Natural killer cell (primary cell): ENCODE measurements around the gene RSPO1. TPM values are rescaled to one million over a fixed set of nuclear protein-coding genes. Genes with fewer than 3 reads are reported as not detected.

ENCODE experiments used
- total RNA-seq, 4 donors: library from RNA; stranded (reverse); fragments of 120-200 nt in 1 of 4; gene quantifications; one replicate each; pipeline versions ENCODE4 v1.2.3 to v1.2.4, GENCODE V29; 2013 to 2022

The RSPO1 gene
- total RNA-seq, 3 donors from 2014 or later (not counting 1 experiment from before 2014, with no cell fraction given): not detected

Other genes starting within 250 kb of the RSPO1 start
- 100 to 1,000 TPM; 219 to 366 (median 289) TPM for gene ZC3H12A, start 160.3 kb downstream of the RSPO1 start, total RNA-seq
- 10 to 100 TPM; 63.9 to 78.7 (median 69.0) TPM for gene MEAF6, start 120.1 kb downstream of the RSPO1 start, total RNA-seq
- gene SNIP1, start 80.6 kb downstream of the RSPO1 start, total RNA-seq: 10 to 100 TPM; 67.2 to 74.8 (median 68.1) TPM
- gene DNALI1, start 78.0 kb downstream of the RSPO1 start, total RNA-seq: under 1 TPM in 1 of 3 donors, not detected in 2; 0.09 TPM
- 10 to 100 TPM; 70.7 to 89.9 (median 85.8) TPM for gene GNL2, start 39.0 kb downstream of the RSPO1 start, total RNA-seq
- gene CDCA8, start 57.6 kb upstream of the RSPO1 start, total RNA-seq: 1 to 10 TPM; 1.6 to 3.3 (median 2.2) TPM
- gene EPHA10, start 130.2 kb upstream of the RSPO1 start, total RNA-seq: not detected
- gene MANEAL, start 159.0 kb upstream of the RSPO1 start, total RNA-seq: 1 to 10 TPM; 1.6 to 3.8 (median 2.4) TPM
- gene C1orf122, start 172.9 kb upstream of the RSPO1 start, total RNA-seq: 10 to 100 TPM; 13.9 to 22.9 (median 14.9) TPM
- 10 to 100 TPM; 19.9 to 26.2 (median 24.4) TPM for gene YRDC, start 173.3 kb upstream of the RSPO1 start, total RNA-seq
- gene MTF1, start 224.7 kb upstream of the RSPO1 start, total RNA-seq: 10 to 100 TPM; 31.2 to 35.6 (median 32.7) TPM